ENCODE measurements around the gene CCSAP. TPM values are rescaled to one million over a fixed set of nuclear protein-coding genes. Genes with fewer than 3 reads are reported as not detected.

The CCSAP gene
- total RNA-seq, 1 experiment from 2014 or later, result 8.5 TPM

DNA sequence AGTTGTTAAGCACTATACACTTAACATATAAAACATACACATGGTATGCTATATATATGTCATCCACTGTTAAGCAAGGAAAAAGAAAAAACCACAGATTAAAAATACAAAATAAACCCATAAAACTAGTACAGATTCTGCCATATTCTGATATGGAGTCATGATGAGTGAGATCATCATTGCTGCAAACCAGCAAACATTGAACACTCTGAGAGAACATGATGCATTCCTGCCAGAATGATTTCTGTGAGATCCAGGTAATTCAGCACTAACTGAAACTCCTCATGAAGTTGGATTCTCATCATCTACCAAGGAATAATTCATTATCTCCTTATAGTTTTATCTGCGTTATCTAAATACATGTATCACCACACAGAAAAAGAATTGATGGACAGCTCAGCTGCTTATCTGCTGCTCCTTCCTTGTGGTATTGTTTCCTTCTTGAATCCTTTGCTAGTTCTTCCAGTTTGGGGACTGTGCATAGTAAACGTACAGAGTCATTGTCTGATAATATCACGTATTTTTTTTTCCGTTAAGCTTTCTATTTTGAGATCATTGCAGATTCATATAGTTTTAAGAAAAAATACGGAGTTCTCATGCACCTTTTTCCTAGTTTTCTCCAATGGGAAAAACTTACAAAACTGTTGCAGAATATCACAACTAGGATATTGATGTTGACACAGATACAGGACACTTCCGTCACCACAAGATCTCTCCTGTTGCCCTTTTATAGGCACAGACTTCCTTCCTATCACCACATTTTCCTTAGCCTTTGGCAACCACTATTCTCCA is 62.6 kb downstream of the CCSAP start:
- H4K20me1 ChIP-seq (ENCODE audit: control insufficient read depth, insufficient read depth, insufficient read length), result no peaks in the 10 kb centered on the region
- no peak overlapping the region for H3K4me3 Mint-ChIP-seq
- TF ChIP-seq, protein P1, sequence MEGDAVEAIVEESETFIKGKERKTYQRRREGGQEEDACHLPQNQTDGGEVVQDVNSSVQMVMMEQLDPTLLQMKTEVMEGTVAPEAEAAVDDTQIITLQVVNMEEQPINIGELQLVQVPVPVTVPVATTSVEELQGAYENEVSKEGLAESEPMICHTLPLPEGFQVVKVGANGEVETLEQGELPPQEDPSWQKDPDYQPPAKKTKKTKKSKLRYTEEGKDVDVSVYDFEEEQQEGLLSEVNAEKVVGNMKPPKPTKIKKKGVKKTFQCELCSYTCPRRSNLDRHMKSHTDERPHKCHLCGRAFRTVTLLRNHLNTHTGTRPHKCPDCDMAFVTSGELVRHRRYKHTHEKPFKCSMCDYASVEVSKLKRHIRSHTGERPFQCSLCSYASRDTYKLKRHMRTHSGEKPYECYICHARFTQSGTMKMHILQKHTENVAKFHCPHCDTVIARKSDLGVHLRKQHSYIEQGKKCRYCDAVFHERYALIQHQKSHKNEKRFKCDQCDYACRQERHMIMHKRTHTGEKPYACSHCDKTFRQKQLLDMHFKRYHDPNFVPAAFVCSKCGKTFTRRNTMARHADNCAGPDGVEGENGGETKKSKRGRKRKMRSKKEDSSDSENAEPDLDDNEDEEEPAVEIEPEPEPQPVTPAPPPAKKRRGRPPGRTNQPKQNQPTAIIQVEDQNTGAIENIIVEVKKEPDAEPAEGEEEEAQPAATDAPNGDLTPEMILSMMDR (conservative IDR thresholded peaks at IDR 0.05), result no peak

More for the DNA sequence above, 62.6 kb downstream of the CCSAP start:
- H3T11ph ChIP-seq (ENCODE audit: low read length), result no peak overlapping the region
- H2BK20ac ChIP-seq (ENCODE audit: low read depth, low read length, poor library complexity, severe bottlenecking), result no peak overlapping the region
- H2BK120ac ChIP-seq (ENCODE audit: low read depth, low read length, poor library complexity, severe bottlenecking), result no peak overlapping the region
- H3K14ac ChIP-seq (ENCODE audit: insufficient read depth, low read length), result no peak overlapping the region
- no peak overlapping the region for H3K23ac ChIP-seq (ENCODE audit: insufficient read length, low read depth, low read length)
- no peaks in the 10 kb centered on the region for H3K27me3 ChIP-seq (ENCODE audit: insufficient read depth, low read length)
- H3K23me2 ChIP-seq (ENCODE audit: insufficient read length, low read depth, low read length, poor library complexity, severe bottlenecking), result no peaks in the 10 kb centered on the region
- H3K27ac ChIP-seq (ENCODE audit: insufficient read length, low read depth, low read length), result no peak overlapping the region
- no peak overlapping the region for H4K5ac ChIP-seq (ENCODE audit: insufficient read length, low read depth, low read length)
- no peak overlapping the region for H3K4ac ChIP-seq (ENCODE audit: low read depth, low read length)
- H2BK12ac ChIP-seq (ENCODE audit: insufficient read length, low read depth, low read length), result no peak overlapping the region
- whole genome bisulfite sequencing (ENCODE audit: extremely low coverage, insufficient read length, low lambda C conversion rate), result no CpG with 5 or more reads among the region's 6 CpGs
- no peak overlapping the region for H3K18ac ChIP-seq (ENCODE audit: insufficient read length, low read depth, low read length)
- H3K79me2 ChIP-seq (ENCODE audit: insufficient read depth, low read length), result peaks cover 16% of the 10 kb centered on the region; the same call in 1 of the 2 replicates
- DNase-seq, result no peak
- no peak overlapping the region for H2BK15ac ChIP-seq (ENCODE audit: low read depth, low read length)
- H3K27me3 Mint-ChIP-seq (ENCODE audit: low read depth), result no peaks in the 10 kb centered on the region
- no peak overlapping the region for H2AFZ ChIP-seq (ENCODE audit: low read length)
- H3K9me3 Mint-ChIP-seq, result no peaks in the 10 kb centered on the region
- H3K56ac ChIP-seq (ENCODE audit: insufficient read length, low read depth, low read length), result no peak overlapping the region
- no peak overlapping the region for H3K9ac ChIP-seq (ENCODE audit: extremely low read depth, insufficient read length, low read length)
- H4K91ac ChIP-seq (ENCODE audit: insufficient read length, low read depth, low read length), result no peak overlapping the region
- H3K79me1 ChIP-seq (ENCODE audit: insufficient read depth, low read depth, low read length, poor library complexity, severe bottlenecking), result peaks cover 6% of the 10 kb centered on the region
- H4K8ac ChIP-seq (replicated peaks; ENCODE audit: insufficient read length, low read depth, low read length), result no peak overlapping the region
- no peak overlapping the region for H3K27ac Mint-ChIP-seq
- H3K4me1 Mint-ChIP-seq, result peaks cover 13 to 15% of the 10 kb centered on the region in 2 experiments
- H3K9me3 ChIP-seq (ENCODE audit: control insufficient read depth, low read depth, low read length), result no peaks in the 10 kb centered on the region
- H2BK5ac ChIP-seq (ENCODE audit: insufficient read length, low read length), result no peak overlapping the region
- H2AK5ac ChIP-seq (ENCODE audit: insufficient read length, low read length), result no peak overlapping the region
- no peaks in the 10 kb centered on the region; a peak in 1 of 7 replicates for H3K36me3 Mint-ChIP-seq (ENCODE audit: insufficient read depth in 1 of 3, low read depth in 3 of 3)
- no peaks in the 10 kb centered on the region; the same call in 1 of the 2 replicates for H3K4me1 ChIP-seq (ENCODE audit: insufficient read depth, low read length)
- H3K4me2 ChIP-seq (ENCODE audit: insufficient read depth, insufficient read length, low read length), result no peak overlapping the region
